CD4-positive, CD25-positive, alpha-beta regulatory T cell (primary cell): Measurements from ENCODE around the gene NCKAP5. TPM values are rescaled to one million over a fixed set of nuclear protein-coding genes. Genes with fewer than 3 reads are reported as not detected.

Source experiments
- ATAC-seq, 2 donors: fragments of 150-1000 bp; cut with Tn5 transposase; one replicate each; pipeline ENCODE4 v1.10.0; 2021; ENCODE audit warnings: low read depth in 2 of 2, moderate number of reproducible peaks in 2 of 2, moderate library complexity in 1 of 2
- DNase-seq, 3 donors: peaks; one replicate each; pipeline versions ENCODE4 v3.0.0 to v3.0.0-alpha.2; 2012 to 2022; ENCODE audit warnings: mixed read lengths in 1 of 3
- H3K27ac ChIP-seq: one replicate; pipeline ENCODE4 v1.7.0; 2013; ENCODE audit warnings: mild to moderate bottlenecking, low read length; ENCODE audit not compliant: insufficient read depth, poor library complexity, severe bottlenecking
- H3K27me3 ChIP-seq: one replicate; pipeline ENCODE4 v1.7.0; 2013; ENCODE audit warnings: low read length; ENCODE audit not compliant: control insufficient read depth, insufficient read depth
- H3K36me3 ChIP-seq: one replicate; pipeline ENCODE4 v1.7.0; 2013; ENCODE audit warnings: mild to moderate bottlenecking, low read length, moderate library complexity; ENCODE audit not compliant: control insufficient read depth, insufficient read depth
- H3K4me1 ChIP-seq: 2 replicates; pipeline ENCODE4 v1.7.0; 2013; ENCODE audit warnings: mild to moderate bottlenecking, low read length; ENCODE audit not compliant: insufficient read depth, control insufficient read depth, poor library complexity, severe bottlenecking
- H3K4me3 ChIP-seq: one replicate; pipeline ENCODE4 v1.7.0; 2013; ENCODE audit warnings: low read depth, mild to moderate bottlenecking, low read length, moderate library complexity
- H3K9me3 ChIP-seq, 2 experiments: 1 replicate in 1 of 2; 2 replicates in 1 of 2; pipeline ENCODE4 v1.7.0; 2013; ENCODE audit warnings: low read length in 2 of 2, mild to moderate bottlenecking in 1 of 2, moderate library complexity in 1 of 2; ENCODE audit not compliant: control insufficient read depth in 2 of 2
- H3K27ac Mint-ChIP-seq, 3 donors: one replicate each; pipeline ENCODE4 v1.8.0; 2020 to 2022; ENCODE audit warnings: mild to moderate bottlenecking in 3 of 3, mixed read lengths in 3 of 3, moderate library complexity in 2 of 3
- H3K27me3 Mint-ChIP-seq: one replicate; pipeline ENCODE4 v1.8.0; 2022; ENCODE audit warnings: mild to moderate bottlenecking, mixed read lengths
- H3K36me3 Mint-ChIP-seq: one replicate; pipeline ENCODE4 v1.8.0; 2020; ENCODE audit warnings: mixed read lengths
- H3K4me1 Mint-ChIP-seq, 4 donors: one replicate each; pipeline ENCODE4 v1.8.0; 2020 to 2022; ENCODE audit warnings: mixed read lengths in 4 of 4, mild to moderate bottlenecking in 1 of 4
- H3K4me3 Mint-ChIP-seq, 4 donors: one replicate each; pipeline ENCODE4 v1.8.0; 2020 to 2022; ENCODE audit warnings: mild to moderate bottlenecking in 4 of 4, mixed read lengths in 4 of 4, moderate library complexity in 3 of 4
- H3K9me3 Mint-ChIP-seq, 7 donors: one replicate each; pipeline ENCODE4 v1.8.0; 2020 to 2022; ENCODE audit warnings: mixed read lengths in 7 of 7, mild to moderate bottlenecking in 3 of 7, moderate library complexity in 2 of 7
- polyA plus RNA-seq, 4 donors: library from polyadenylated mRNA; unstranded; fragments of 300-500 nt; fragmentation: Illumina TruSeq; gene quantifications; one replicate each; pipeline ENCODE4 v1.2.3, GENCODE V29; 2021
- total RNA-seq: library from RNA; stranded (reverse); gene quantifications from one replicate; pipeline ENCODE4 v1.2.3, GENCODE V29; 2022

The NCKAP5 gene
- total and polyA plus RNA-seq, 5 donors from 2014 or later: not detected

DNA sequence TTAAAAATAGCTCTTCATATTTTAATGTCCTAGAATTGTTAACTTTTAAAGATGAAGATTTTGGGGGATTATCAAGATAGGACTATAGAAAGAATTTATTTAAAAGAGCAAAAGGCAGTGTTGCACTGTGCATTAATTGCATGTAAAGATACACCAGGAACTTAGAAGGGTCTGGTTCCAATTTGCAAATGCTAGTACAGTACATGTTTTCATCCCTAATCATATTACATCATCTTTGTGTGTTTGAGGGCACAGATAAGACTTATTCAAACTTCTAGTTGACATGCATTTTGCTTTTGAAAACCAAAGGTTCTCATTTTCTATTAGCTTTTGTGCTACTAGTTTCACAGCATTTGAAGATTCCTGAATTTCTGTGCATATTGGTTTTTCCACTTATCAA, 666.6 kb downstream of the NCKAP5 start:
- H3K4me1 ChIP-seq: no peaks in the 10 kb centered on the region
- H3K4me3 ChIP-seq: no peak overlapping the region
- no peaks in the 10 kb centered on the region for H3K9me3 ChIP-seq
- ATAC-seq (no peak), DNase-seq (no peak)
- H3K4me1 Mint-ChIP-seq: no peaks in the 10 kb centered on the region
- no peaks in the 10 kb centered on the region for H3K27me3 Mint-ChIP-seq
- no peak overlapping the region for H3K27ac Mint-ChIP-seq
- H3K36me3 Mint-ChIP-seq: no peaks in the 10 kb centered on the region
- no peak overlapping the region for H3K4me3 Mint-ChIP-seq
- no peaks in the 10 kb centered on the region for H3K27me3 ChIP-seq
- no peak overlapping the region for H3K27ac ChIP-seq
- no peaks in the 10 kb centered on the region for H3K36me3 ChIP-seq
- peaks cover 4 to 22% (median 6%) of the 10 kb centered on the region in 7 donors for H3K9me3 Mint-ChIP-seq

- H3K36me3 Mint-ChIP-seq: no peaks in the 10 kb centered on the region
- Histone ChIP-seq H3K9me3 (no peaks in the 10 kb centered on the region), H3K36me3 (no peaks in the 10 kb centered on the region), H3K27me3 (no peaks in the 10 kb centered on the region), H3K27ac (no peak overlapping the region), H3K4me3 (no peak overlapping the region), H3K4me1 (no peaks in the 10 kb centered on the region)
- H3K27ac Mint-ChIP-seq: no peak overlapping the region
- ATAC-seq (no peak), DNase-seq (no peak)
- no peaks in the 10 kb centered on the region for H3K27me3 Mint-ChIP-seq
- H3K9me3 Mint-ChIP-seq: peaks cover 0 to 10% (median 2%) of the 10 kb centered on the region in 7 donors
- no peaks in the 10 kb centered on the region for H3K4me1 Mint-ChIP-seq
- no peak overlapping the region for H3K4me3 Mint-ChIP-seq
Observed at GRCh38 chr2:132897111-132897510, 671.2 kb downstream of the NCKAP5 start.

- Mint-ChIP-seq H3K4me3 (no peak overlapping the region), H3K4me1 (no peaks in the 10 kb centered on the region), H3K27me3 (no peaks in the 10 kb centered on the region), H3K9me3 (peaks cover 0 to 10% (median 4%) of the 10 kb centered on the region in 7 donors), H3K36me3 (no peaks in the 10 kb centered on the region), H3K27ac (no peak overlapping the region)
- no peaks in the 10 kb centered on the region for H3K4me1 ChIP-seq
- H3K27me3 ChIP-seq: no peaks in the 10 kb centered on the region
- DNase-seq (no peak), ATAC-seq (no peak)
- no peak overlapping the region for H3K4me3 ChIP-seq
- H3K27ac ChIP-seq: no peak overlapping the region
- no peaks in the 10 kb centered on the region for H3K36me3 ChIP-seq
- no peaks in the 10 kb centered on the region for H3K9me3 ChIP-seq
Observed at GRCh38 chr2:132896073-132896472, 672.2 kb downstream of the NCKAP5 start.

DNA sequence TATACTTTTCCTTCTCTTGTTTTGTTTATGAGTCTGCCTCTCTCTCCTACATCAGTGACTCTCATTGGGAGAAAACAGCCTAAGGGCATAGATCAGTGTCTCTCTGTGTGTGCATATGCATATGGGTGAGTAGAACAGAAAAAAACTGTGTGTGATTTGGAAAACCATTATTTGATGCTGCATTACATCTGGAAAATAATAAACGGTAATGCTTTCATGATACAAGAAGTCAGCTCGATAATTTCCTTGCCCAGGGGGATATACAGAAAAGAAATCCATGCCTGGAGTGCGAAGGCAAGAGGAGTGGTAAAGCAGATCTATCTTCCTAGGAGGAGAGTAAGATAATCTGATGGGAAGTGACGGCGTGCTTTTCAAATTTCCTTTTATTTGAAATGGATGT, 676.8 kb downstream of the NCKAP5 start:
- no peaks in the 10 kb centered on the region for H3K27me3 ChIP-seq
- no peaks in the 10 kb centered on the region for H3K9me3 ChIP-seq
- H3K4me3 ChIP-seq: no peak overlapping the region
- no peak overlapping the region for H3K27ac Mint-ChIP-seq
- no peaks in the 10 kb centered on the region for H3K27me3 Mint-ChIP-seq
- no peak for DNase-seq
- H3K36me3 ChIP-seq: no peaks in the 10 kb centered on the region
- no peak overlapping the region for H3K4me3 Mint-ChIP-seq
- no peak overlapping the region for H3K27ac ChIP-seq
- H3K36me3 Mint-ChIP-seq: no peaks in the 10 kb centered on the region
- no peaks in the 10 kb centered on the region for H3K4me1 ChIP-seq
- ATAC-seq: no peak
- H3K4me1 Mint-ChIP-seq: no peaks in the 10 kb centered on the region
- peaks cover 2 to 10% (median 4%) of the 10 kb centered on the region in 7 donors for H3K9me3 Mint-ChIP-seq

DNA sequence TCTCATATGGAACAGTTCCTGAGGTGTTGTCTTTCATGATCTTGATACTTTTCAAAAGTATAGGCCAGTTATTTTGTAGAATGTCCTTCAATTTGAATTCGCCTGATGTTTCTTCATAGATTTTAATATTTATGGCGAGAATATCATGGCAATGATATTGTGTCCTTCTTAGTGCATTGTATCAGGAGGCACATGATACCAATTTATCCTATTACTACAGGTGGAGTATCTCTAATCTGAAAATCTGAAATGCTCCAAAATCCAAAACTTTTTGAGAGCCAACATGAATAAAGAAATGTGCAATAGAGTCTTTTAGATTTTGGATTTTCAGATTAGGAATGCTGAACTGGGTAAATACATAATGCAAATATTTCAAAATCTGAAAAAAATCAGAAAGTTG, 681.7 kb downstream of the NCKAP5 start:
- no peaks in the 10 kb centered on the region for H3K27me3 ChIP-seq
- H3K4me1 Mint-ChIP-seq: no peaks in the 10 kb centered on the region
- H3K4me3 Mint-ChIP-seq: no peak overlapping the region
- ATAC-seq (no peak), DNase-seq (no peak)
- H3K4me3 ChIP-seq: no peak overlapping the region
- no peaks in the 10 kb centered on the region for H3K27me3 Mint-ChIP-seq
- no peaks in the 10 kb centered on the region for H3K9me3 ChIP-seq
- no peak overlapping the region for H3K27ac Mint-ChIP-seq
- H3K27ac ChIP-seq: no peak overlapping the region
- no peaks in the 10 kb centered on the region for H3K36me3 Mint-ChIP-seq
- H3K4me1 ChIP-seq: no peaks in the 10 kb centered on the region
- H3K36me3 ChIP-seq: no peaks in the 10 kb centered on the region
- peaks cover 0 to 16% (median 6%) of the 10 kb centered on the region in 7 donors for H3K9me3 Mint-ChIP-seq

- Mint-ChIP-seq H3K27me3 (no peaks in the 10 kb centered on the region), H3K4me1 (no peaks in the 10 kb centered on the region), H3K4me3 (no peak overlapping the region), H3K27ac (no peak overlapping the region), H3K36me3 (peaks cover 3% of the 10 kb centered on the region), H3K9me3 (peaks cover 0 to 16% (median 3%) of the 10 kb centered on the region in 7 donors)
- no peak for DNase-seq
- H3K4me1 ChIP-seq: no peaks in the 10 kb centered on the region
- no peak overlapping the region for H3K4me3 ChIP-seq
- ATAC-seq: no peak
- no peak overlapping the region for H3K27ac ChIP-seq
- no peaks in the 10 kb centered on the region for H3K27me3 ChIP-seq
- H3K9me3 ChIP-seq: no peaks in the 10 kb centered on the region
- no peaks in the 10 kb centered on the region for H3K36me3 ChIP-seq
Observed at GRCh38 chr2:132884705-132885104, 683.6 kb downstream of the NCKAP5 start.

- Mint-ChIP-seq H3K9me3 (peaks cover 0 to 14% (median 3%) of the 10 kb centered on the region in 7 donors), H3K27me3 (no peaks in the 10 kb centered on the region)
- ATAC-seq: no peak
Observed at GRCh38 chr2:132884292-132884691, 684.0 kb downstream of the NCKAP5 start.

GRCh38 chr2:132883430-132883829, 684.8 kb downstream of the NCKAP5 start:
- Histone ChIP-seq H3K27ac (no peak overlapping the region), H3K9me3 (no peaks in the 10 kb centered on the region), H3K27me3 (no peaks in the 10 kb centered on the region), H3K4me3 (no peak overlapping the region), H3K36me3 (no peaks in the 10 kb centered on the region), H3K4me1 (no peaks in the 10 kb centered on the region)
- H3K27me3 Mint-ChIP-seq: no peaks in the 10 kb centered on the region
- H3K36me3 Mint-ChIP-seq: peaks cover 3% of the 10 kb centered on the region
- ATAC-seq (no peak), DNase-seq (no peak)
- H3K27ac Mint-ChIP-seq: no peak overlapping the region
- no peaks in the 10 kb centered on the region for H3K4me1 Mint-ChIP-seq
- H3K9me3 Mint-ChIP-seq: peaks cover 0 to 12% (median 3%) of the 10 kb centered on the region in 7 donors
- no peak overlapping the region for H3K4me3 Mint-ChIP-seq

More at GRCh38 chr2:132884292-132884691, 684.0 kb downstream of the NCKAP5 start:
- Mint-ChIP-seq H3K4me3 (no peak overlapping the region), H3K27ac (no peak overlapping the region), H3K4me1 (no peaks in the 10 kb centered on the region), H3K36me3 (peaks cover 3% of the 10 kb centered on the region)
- no peaks in the 10 kb centered on the region for H3K9me3 ChIP-seq
- no peak overlapping the region for H3K27ac ChIP-seq
- no peak for DNase-seq
- H3K36me3 ChIP-seq: no peaks in the 10 kb centered on the region
- H3K4me1 ChIP-seq: no peaks in the 10 kb centered on the region
- H3K4me3 ChIP-seq: no peak overlapping the region
- H3K27me3 ChIP-seq: no peaks in the 10 kb centered on the region
